ENCODE data around the gene KRT35.

Gene KRT35

GRCh38 chr17:41483991-41484826 lies 3.3 kb upstream of the KRT35 start:
- Histone ChIP-seq H3K36me3 (ENCODE audit: control insufficient read depth in 1 of 2, insufficient read depth in 2 of 2, low read length in 2 of 2) (no peaks in the 10 kb centered on the region), H3K4me1 (ENCODE audit: control insufficient read depth in 1 of 2, insufficient read depth in 2 of 2, low read length in 2 of 2) (no peaks in the 10 kb centered on the region), H3K27me3 (ENCODE audit: low read depth, low read length) (no peaks in the 10 kb centered on the region), H3K27ac (ENCODE audit: low read length) (no peak overlapping the region), H3K4me3 (ENCODE audit: low read depth in 1 of 2, low read length in 2 of 2) (no peak overlapping the region), H3K9me3 (ENCODE audit: control insufficient read depth in 1 of 2, low read length in 2 of 2) (no peaks in the 10 kb centered on the region)

- Histone ChIP-seq H3K27me3 (ENCODE audit: low read depth, low read length) (no peaks in the 10 kb centered on the region), H3K9me3 (ENCODE audit: control insufficient read depth in 1 of 2, low read length in 2 of 2) (no peaks in the 10 kb centered on the region), H3K4me3 (ENCODE audit: low read depth in 1 of 2, low read length in 2 of 2) (no peak overlapping the region), H3K36me3 (ENCODE audit: control insufficient read depth in 1 of 2, insufficient read depth in 2 of 2, low read length in 2 of 2) (no peaks in the 10 kb centered on the region), H3K27ac (ENCODE audit: low read length) (no peak overlapping the region), H3K4me1 (ENCODE audit: control insufficient read depth in 1 of 2, insufficient read depth in 2 of 2, low read length in 2 of 2) (no peaks in the 10 kb centered on the region)
These were observed 2.6 kb upstream of the KRT35 start for GRCh38 chr17:41483531-41483930.

- H3K4me3 ChIP-seq (ENCODE audit: low read depth in 1 of 2, low read length in 2 of 2): no peak overlapping the region
- H3K27me3 ChIP-seq (ENCODE audit: low read depth, low read length): no peaks in the 10 kb centered on the region
- H3K9me3 ChIP-seq (ENCODE audit: control insufficient read depth in 1 of 2, low read length in 2 of 2): no peaks in the 10 kb centered on the region
- H3K36me3 ChIP-seq (ENCODE audit: control insufficient read depth in 1 of 2, insufficient read depth in 2 of 2, low read length in 2 of 2): no peaks in the 10 kb centered on the region
- H3K4me1 ChIP-seq (ENCODE audit: control insufficient read depth in 1 of 2, insufficient read depth in 2 of 2, low read length in 2 of 2): no peaks in the 10 kb centered on the region
- no peak overlapping the region for H3K27ac ChIP-seq (ENCODE audit: low read length)
These were observed 370 bp downstream of the KRT35 start for GRCh38 chr17:41480581-41480980.

- H3K36me3 ChIP-seq (ENCODE audit: control insufficient read depth in 1 of 2, insufficient read depth in 2 of 2, low read length in 2 of 2): no peaks in the 10 kb centered on the region
- H3K27me3 ChIP-seq (ENCODE audit: low read depth, low read length): no peaks in the 10 kb centered on the region
- no peaks in the 10 kb centered on the region for H3K4me1 ChIP-seq (ENCODE audit: control insufficient read depth in 1 of 2, insufficient read depth in 2 of 2, low read length in 2 of 2)
- no peaks in the 10 kb centered on the region for H3K9me3 ChIP-seq (ENCODE audit: control insufficient read depth in 1 of 2, low read length in 2 of 2)
- no peak overlapping the region for H3K27ac ChIP-seq (ENCODE audit: low read length)
- H3K4me3 ChIP-seq (ENCODE audit: low read depth in 1 of 2, low read length in 2 of 2): no peak overlapping the region
These were observed 815 bp downstream of the KRT35 start for GRCh38 chr17:41480136-41480535.

GRCh38 chr17:41478237-41478636 lies 2.7 kb downstream of the KRT35 start:
- Histone ChIP-seq H3K4me1 (ENCODE audit: control insufficient read depth in 1 of 2, insufficient read depth in 2 of 2, low read length in 2 of 2) (no peaks in the 10 kb centered on the region), H3K4me3 (ENCODE audit: low read depth in 1 of 2, low read length in 2 of 2) (no peak overlapping the region), H3K27ac (ENCODE audit: low read length) (no peak overlapping the region), H3K36me3 (ENCODE audit: control insufficient read depth in 1 of 2, insufficient read depth in 2 of 2, low read length in 2 of 2) (no peaks in the 10 kb centered on the region), H3K27me3 (ENCODE audit: low read depth, low read length) (no peaks in the 10 kb centered on the region), H3K9me3 (ENCODE audit: control insufficient read depth in 1 of 2, low read length in 2 of 2) (peaks cover 0 to 3% of the 10 kb centered on the region in 2 donors)

- H3K27me3 ChIP-seq (ENCODE audit: low read depth, low read length): no peaks in the 10 kb centered on the region
- H3K4me1 ChIP-seq (ENCODE audit: control insufficient read depth in 1 of 2, insufficient read depth in 2 of 2, low read length in 2 of 2): no peaks in the 10 kb centered on the region
- H3K4me3 ChIP-seq (ENCODE audit: low read depth in 1 of 2, low read length in 2 of 2): no peak overlapping the region
- peaks cover 0 to 3% of the 10 kb centered on the region in 2 donors for H3K9me3 ChIP-seq (ENCODE audit: control insufficient read depth in 1 of 2, low read length in 2 of 2)
- H3K27ac ChIP-seq (ENCODE audit: low read length): no peak overlapping the region
- no peaks in the 10 kb centered on the region for H3K36me3 ChIP-seq (ENCODE audit: control insufficient read depth in 1 of 2, insufficient read depth in 2 of 2, low read length in 2 of 2)
These were observed 3.8 kb downstream of the KRT35 start for GRCh38 chr17:41476866-41477815.

GRCh38 chr17:41475421-41475820 lies 5.5 kb downstream of the KRT35 start:
- Histone ChIP-seq H3K4me3 (ENCODE audit: low read depth in 1 of 2, low read length in 2 of 2) (no peak overlapping the region), H3K27ac (ENCODE audit: low read length) (no peak overlapping the region), H3K9me3 (ENCODE audit: control insufficient read depth in 1 of 2, low read length in 2 of 2) (peaks cover 0 to 3% of the 10 kb centered on the region in 2 donors), H3K27me3 (ENCODE audit: low read depth, low read length) (no peaks in the 10 kb centered on the region), H3K4me1 (ENCODE audit: control insufficient read depth in 1 of 2, insufficient read depth in 2 of 2, low read length in 2 of 2) (no peaks in the 10 kb centered on the region), H3K36me3 (ENCODE audit: control insufficient read depth in 1 of 2, insufficient read depth in 2 of 2, low read length in 2 of 2) (no peaks in the 10 kb centered on the region)

- Histone ChIP-seq H3K9me3 (ENCODE audit: control insufficient read depth in 1 of 2, low read length in 2 of 2) (peaks cover 0 to 3% of the 10 kb centered on the region in 2 donors), H3K4me3 (ENCODE audit: low read depth in 1 of 2, low read length in 2 of 2) (no peak overlapping the region), H3K27me3 (ENCODE audit: low read depth, low read length) (no peaks in the 10 kb centered on the region), H3K36me3 (ENCODE audit: control insufficient read depth in 1 of 2, insufficient read depth in 2 of 2, low read length in 2 of 2) (no peaks in the 10 kb centered on the region), H3K27ac (ENCODE audit: low read length) (no peak overlapping the region), H3K4me1 (ENCODE audit: control insufficient read depth in 1 of 2, insufficient read depth in 2 of 2, low read length in 2 of 2) (no peaks in the 10 kb centered on the region)
These were observed 6.1 kb downstream of the KRT35 start for GRCh38 chr17:41474863-41475262.

GRCh38 chr17:41468346-41468745 lies 12.6 kb downstream of the KRT35 start:
- H3K4me1 ChIP-seq (ENCODE audit: control insufficient read depth in 1 of 2, insufficient read depth in 2 of 2, low read length in 2 of 2): peaks cover 7 to 8% of the 10 kb centered on the region in 2 donors
- no peaks in the 10 kb centered on the region for H3K36me3 ChIP-seq (ENCODE audit: control insufficient read depth in 1 of 2, insufficient read depth in 2 of 2, low read length in 2 of 2)
- H3K27me3 ChIP-seq (ENCODE audit: low read depth, low read length): no peaks in the 10 kb centered on the region
- H3K9me3 ChIP-seq (ENCODE audit: control insufficient read depth in 1 of 2, low read length in 2 of 2): no peaks in the 10 kb centered on the region
- H3K4me3 ChIP-seq (ENCODE audit: low read depth in 1 of 2, low read length in 2 of 2): no peak overlapping the region
- no peak overlapping the region for H3K27ac ChIP-seq (ENCODE audit: low read length)

GRCh38 chr17:41467561-41467960 lies 13.4 kb downstream of the KRT35 start:
- Histone ChIP-seq H3K9me3 (ENCODE audit: control insufficient read depth in 1 of 2, low read length in 2 of 2) (no peaks in the 10 kb centered on the region), H3K4me1 (ENCODE audit: control insufficient read depth in 1 of 2, insufficient read depth in 2 of 2, low read length in 2 of 2) (peaks cover 7 to 8% of the 10 kb centered on the region in 2 donors), H3K27ac (ENCODE audit: low read length) (no peak overlapping the region), H3K4me3 (ENCODE audit: low read depth in 1 of 2, low read length in 2 of 2) (no peak overlapping the region), H3K27me3 (ENCODE audit: low read depth, low read length) (no peaks in the 10 kb centered on the region), H3K36me3 (ENCODE audit: control insufficient read depth in 1 of 2, insufficient read depth in 2 of 2, low read length in 2 of 2) (no peaks in the 10 kb centered on the region)

- no peaks in the 10 kb centered on the region for H3K9me3 ChIP-seq (ENCODE audit: control insufficient read depth in 1 of 2, low read length in 2 of 2)
- H3K4me1 ChIP-seq (ENCODE audit: control insufficient read depth in 1 of 2, insufficient read depth in 2 of 2, low read length in 2 of 2): peaks cover 7 to 8% of the 10 kb centered on the region in 2 donors
- no peaks in the 10 kb centered on the region for H3K36me3 ChIP-seq (ENCODE audit: control insufficient read depth in 1 of 2, insufficient read depth in 2 of 2, low read length in 2 of 2)
- H3K27ac ChIP-seq (ENCODE audit: low read length): no peak within 1 kb of the TSS
- no peaks in the 10 kb centered on the region for H3K27me3 ChIP-seq (ENCODE audit: low read depth, low read length)
- no peak within 1 kb of the TSS for H3K4me3 ChIP-seq (ENCODE audit: low read depth in 1 of 2, low read length in 2 of 2)
These were observed 14.0 kb downstream of the KRT35 start, which contains the start of gene KRT32 for GRCh38 chr17:41466988-41467387. Gene KRT32, minus strand, starts transcription at chr17:41467386. Its CDS starts 61 bp downstream, at chr17:41467325.
